Activated CD4-positive, alpha-beta T cell treated with anti-CD3 and anti-CD28 coated beads for 1 hour (primary cell): Measurements from ENCODE around the gene A3GALT2.

Source experiments
- DNase-seq: peaks from one replicate; pipeline ENCODE4 v3.0.0-alpha.2; 2020

A3GALT2 gene

GRCh38 chr1:33270379-33270778, 50.5 kb downstream of the A3GALT2 start:
- no peak for DNase-seq

GRCh38 chr1:33269621-33270020, 51.3 kb downstream of the A3GALT2 start:
- DNase-seq, result no peak

GRCh38 chr1:33268927-33269610, 51.8 kb downstream of the A3GALT2 start:
- DNase-seq, result no peak

- DNase-seq, result no peak
Observed at GRCh38 chr1:33268457-33268856, 52.4 kb downstream of the A3GALT2 start.

GRCh38 chr1:33267468-33268205, 53.3 kb downstream of the A3GALT2 start:
- DNase-seq, result no peak

GRCh38 chr1:33266766-33267165, 54.1 kb downstream of the A3GALT2 start:
- no peak for DNase-seq

- no peak for DNase-seq
Observed at GRCh38 chr1:33265780-33266605, 54.9 kb downstream of the A3GALT2 start.

GRCh38 chr1:33263890-33264504, 56.9 kb downstream of the A3GALT2 start:
- no peak for DNase-seq

GRCh38 chr1:33261344-33261743, 59.6 kb downstream of the A3GALT2 start:
- no peak for DNase-seq

- no peak for DNase-seq
Observed at GRCh38 chr1:33260439-33260838, 60.5 kb downstream of the A3GALT2 start.

GRCh38 chr1:33259879-33260278, 61.0 kb downstream of the A3GALT2 start:
- DNase-seq, result no peak

GRCh38 chr1:33258788-33259274, 62.1 kb downstream of the A3GALT2 start:
- DNase-seq, result no peak

GRCh38 chr1:33257772-33258712, 62.9 kb downstream of the A3GALT2 start:
- no peak for DNase-seq

- DNase-seq, result no peak
Observed at GRCh38 chr1:33257207-33257771, 63.6 kb downstream of the A3GALT2 start.
